Measurements from ENCODE around the gene LGI2.

Gene LGI2

GRCh38 chr4:25030277-25031076, at the start of gene LGI2:
Gene LGI2 (minus strand): TSS chr4:25030946. CDS start chr4:25030693, 253 bp downstream.
- no peaks in the 10 kb centered on the region for H3K36me3 ChIP-seq (replicated peaks; ENCODE audit: insufficient read depth, low read length)
- H3K4me1 ChIP-seq (ENCODE audit: low read length) = no peaks in the 10 kb centered on the region
- TF ChIP-seq EZH2phosphoT487 (IDR thresholded peaks at IDR 0.05; ENCODE audit: low read length) (no peak), EZH2 (optimal IDR thresholded peaks at IDR 0.05; ENCODE audit: low read depth, low read length) (no peak), CTCF (IDR thresholded peaks at IDR 0.05; ENCODE audit: low read length) (no peak)
- H3F3A ChIP-seq (ENCODE audit: insufficient read depth, low read length) = no peaks in the 10 kb centered on the region
- H4K20me1 ChIP-seq (ENCODE audit: insufficient read depth, low read length) = no peaks in the 10 kb centered on the region
- peak within 1 kb of the TSS; percentile 58 for H3K4me3 ChIP-seq (ENCODE audit: low read length)
- peak within 1 kb of the TSS; percentile 91 for H3K4me2 ChIP-seq (ENCODE audit: low read depth, low read length)
- H3K27ac ChIP-seq (ENCODE audit: low read length) = no peak within 1 kb of the TSS
- peak within 1 kb of the TSS; percentile 76 for H2AFZ ChIP-seq (ENCODE audit: low read length)
- no peaks in the 10 kb centered on the region for H3K9me2 ChIP-seq (replicated peaks; ENCODE audit: insufficient read depth, low read length)
- DNase-seq = peak; percentile 50
- H3K9me3 ChIP-seq (replicated peaks; ENCODE audit: insufficient read depth, low read length) = no peaks in the 10 kb centered on the region
- peak within 1 kb of the TSS; percentile 35; the same call in 1 of the 2 replicates for H3K9ac ChIP-seq (ENCODE audit: low read length)
- no peaks in the 10 kb centered on the region for H3K79me2 ChIP-seq (ENCODE audit: low read length)
- H3K27me3 ChIP-seq (replicated peaks; ENCODE audit: insufficient read depth, low read length) = no peaks in the 10 kb centered on the region

- Histone ChIP-seq H3K79me2 (ENCODE audit: low read length) (no peaks in the 10 kb centered on the region), H3K36me3 (replicated peaks; ENCODE audit: insufficient read depth, low read length) (no peaks in the 10 kb centered on the region), H3K9me3 (replicated peaks; ENCODE audit: insufficient read depth, low read length) (no peaks in the 10 kb centered on the region), H3K4me2 (ENCODE audit: low read depth, low read length) (no peak overlapping the region), H3K4me1 (ENCODE audit: low read length) (peaks cover 19% of the 10 kb centered on the region), H4K20me1 (ENCODE audit: insufficient read depth, low read length) (no peaks in the 10 kb centered on the region), H3K9ac (ENCODE audit: low read length) (no peak overlapping the region), H3K4me3 (ENCODE audit: low read length) (no peak overlapping the region), H2AFZ (ENCODE audit: low read length) (no peak overlapping the region), H3K9me2 (replicated peaks; ENCODE audit: insufficient read depth, low read length) (no peaks in the 10 kb centered on the region), H3F3A (ENCODE audit: insufficient read depth, low read length) (no peaks in the 10 kb centered on the region), H3K27ac (ENCODE audit: low read length) (no peak overlapping the region), H3K27me3 (replicated peaks; ENCODE audit: insufficient read depth, low read length) (no peaks in the 10 kb centered on the region)
- no peak for DNase-seq
- TF ChIP-seq CTCF (IDR thresholded peaks at IDR 0.05; ENCODE audit: low read length) (no peak), EZH2phosphoT487 (IDR thresholded peaks at IDR 0.05; ENCODE audit: low read length) (no peak)
Observed at GRCh38 chr4:25078523-25078922, 47.8 kb upstream of the LGI2 start.

GRCh38 chr4:25076625-25077398, 46.1 kb upstream of the LGI2 start:
- Histone ChIP-seq H3K27ac (ENCODE audit: low read length) (no peak overlapping the region), H4K20me1 (ENCODE audit: insufficient read depth, low read length) (no peaks in the 10 kb centered on the region), H3K79me2 (ENCODE audit: low read length) (no peaks in the 10 kb centered on the region), H3K9ac (ENCODE audit: low read length) (no peak overlapping the region), H3K9me3 (replicated peaks; ENCODE audit: insufficient read depth, low read length) (no peaks in the 10 kb centered on the region), H3K36me3 (replicated peaks; ENCODE audit: insufficient read depth, low read length) (no peaks in the 10 kb centered on the region), H3K4me2 (ENCODE audit: low read depth, low read length) (no peak overlapping the region), H2AFZ (ENCODE audit: low read length) (no peak overlapping the region), H3K9me2 (replicated peaks; ENCODE audit: insufficient read depth, low read length) (no peaks in the 10 kb centered on the region), H3F3A (ENCODE audit: insufficient read depth, low read length) (no peaks in the 10 kb centered on the region), H3K4me1 (ENCODE audit: low read length) (peaks cover 19% of the 10 kb centered on the region), H3K4me3 (ENCODE audit: low read length) (no peak overlapping the region), H3K27me3 (replicated peaks; ENCODE audit: insufficient read depth, low read length) (no peaks in the 10 kb centered on the region)
- TF ChIP-seq EZH2 (optimal IDR thresholded peaks at IDR 0.05; ENCODE audit: low read depth, low read length) = no peak
- TF ChIP-seq EZH2phosphoT487 (IDR thresholded peaks at IDR 0.05; ENCODE audit: low read length) = no peak
- no peak for TF ChIP-seq CTCF (IDR thresholded peaks at IDR 0.05; ENCODE audit: low read length)
- no peak for DNase-seq

Data from MM.1S (cell line).